Fibroblast of skin of back (primary cell): ENCODE results near the gene PSMD1. TPM values are rescaled to one million over a fixed set of nuclear protein-coding genes. Genes with fewer than 3 reads are reported as not detected.
A peak's percentile ranks its signal among the peaks of the same experiment; 100 is the strongest.
"Not testable (repeated sequence)": the region's sequence is repeated elsewhere in the genome, so short reads cannot be mapped to it uniquely, and the experiment has no call there.

Experiments used
- DNase-seq: peaks from one replicate; pipeline ENCODE4 v3.0.0-alpha.2; 2013
- polyA plus RNA-seq, 2 experiments: library from polyadenylated mRNA; unstranded; fragments of 120-200 nt; gene quantifications; one replicate each; pipeline ENCODE4 v1.2.1, GENCODE V29; 2013; ENCODE audit not compliant: insufficient read length in 2 of 2

Gene PSMD1
- 121 TPM for polyA plus RNA-seq (2013, experiment 1 of 2; ENCODE audit: insufficient read length)
- 71.7 TPM for polyA plus RNA-seq (2013, experiment 2 of 2; ENCODE audit: insufficient read length)

GRCh38 chr2:231056453-231057416, at the start of gene PSMD1:
TSS of gene PSMD1 (plus strand) at chr2:231056867. CDS start at chr2:231057026, 159 bp downstream.
- peak; percentile 90 for DNase-seq

DNA sequence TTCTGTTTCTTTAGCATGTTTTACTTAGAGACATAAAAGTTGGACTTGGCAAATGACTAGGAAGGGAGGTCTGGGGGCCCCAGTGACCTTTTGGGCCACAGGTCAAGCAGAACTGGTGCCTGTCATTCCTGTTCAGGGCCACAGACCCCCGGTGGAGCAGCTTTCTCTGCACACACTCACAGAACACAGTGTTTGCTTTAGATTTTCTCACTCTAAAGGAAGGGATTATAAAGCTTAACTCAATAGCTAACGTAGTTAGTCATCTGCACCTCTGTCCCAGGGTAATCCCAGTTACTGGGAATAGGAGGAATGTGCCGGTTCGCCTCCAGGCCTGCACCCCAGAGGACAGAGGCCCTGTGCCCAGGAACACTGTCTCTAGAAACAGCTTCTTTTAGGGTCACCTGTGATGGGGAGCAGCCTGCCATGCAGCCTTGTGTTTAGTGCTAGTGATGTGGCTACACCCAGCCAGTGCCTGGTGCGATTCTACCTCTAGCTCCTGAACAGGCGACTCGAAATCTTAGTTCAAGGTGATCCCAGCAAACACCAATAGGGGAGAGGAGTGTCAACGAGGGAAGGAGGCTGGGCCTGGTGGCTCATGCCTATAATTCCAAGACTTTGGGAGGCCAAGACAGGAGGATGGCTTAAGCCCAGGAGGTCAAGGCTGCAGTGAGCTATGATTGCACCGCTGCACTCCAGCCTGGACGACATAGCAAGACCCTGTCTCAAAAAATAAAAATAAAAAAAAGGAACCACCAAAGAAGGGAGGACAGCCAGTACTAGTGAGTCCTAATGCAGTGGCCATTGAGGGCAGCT, 49.2 kb upstream of the PSMD1 start:
- DNase-seq = no peak

DNA sequence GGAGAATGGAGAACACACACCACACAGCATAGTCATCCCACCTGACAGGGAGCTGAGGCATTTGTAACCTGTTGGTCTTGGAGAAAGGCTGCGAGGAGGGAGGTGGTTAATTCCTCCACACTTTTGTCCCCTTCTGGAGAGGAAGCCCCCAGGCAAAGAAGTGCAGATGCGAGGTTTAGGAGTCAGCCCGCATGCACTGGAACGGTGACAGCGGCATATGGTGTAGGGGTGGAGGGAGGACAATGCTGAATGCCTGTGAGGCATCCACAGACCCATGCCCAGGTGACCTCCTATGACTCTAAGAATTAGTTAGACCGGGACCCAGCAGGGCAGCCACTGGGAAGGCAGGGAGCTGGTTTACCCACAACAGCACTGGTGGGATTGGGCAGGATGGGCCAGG, 48.5 kb upstream of the PSMD1 start:
- no peak for DNase-seq

- DNase-seq = no peak
Measured at GRCh38 chr2:231009236-231009919, 47.3 kb upstream of the PSMD1 start.

- no peak for DNase-seq
Measured at GRCh38 chr2:231010201-231010730, 46.4 kb upstream of the PSMD1 start.

- no peak for DNase-seq
Measured at GRCh38 chr2:231011526-231011925, 45.1 kb upstream of the PSMD1 start.

GRCh38 chr2:231012463-231012862, 44.2 kb upstream of the PSMD1 start:
- DNase-seq = no peak

GRCh38 chr2:231013820-231014219, 42.8 kb upstream of the PSMD1 start:
- no peak for DNase-seq

- no peak for DNase-seq
Measured at GRCh38 chr2:231015478-231015877, 41.2 kb upstream of the PSMD1 start.

GRCh38 chr2:231015926-231016325, 40.7 kb upstream of the PSMD1 start:
- DNase-seq = no peak

GRCh38 chr2:231016566-231017230, 40.0 kb upstream of the PSMD1 start:
- DNase-seq = no peak

DNA sequence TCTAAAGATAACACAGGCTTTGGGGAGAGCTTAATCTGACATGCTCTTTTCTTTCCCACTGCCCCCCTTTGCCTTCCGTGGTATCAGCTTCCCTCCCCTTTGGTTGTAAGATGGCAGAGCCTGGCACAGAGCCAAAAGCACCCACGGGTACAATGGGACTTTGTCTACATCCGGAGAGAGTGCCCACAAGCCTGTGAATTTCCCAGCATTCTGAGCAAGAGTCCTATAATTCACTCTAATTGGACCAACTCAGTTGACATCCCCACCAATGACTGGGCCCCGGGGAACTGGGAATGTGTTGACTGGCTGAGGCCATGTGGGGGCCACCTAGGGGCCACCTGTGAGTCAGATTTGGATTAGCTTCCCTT, 39.5 kb upstream of the PSMD1 start:
- DNase-seq = no peak

GRCh38 chr2:231018184-231018583, 38.5 kb upstream of the PSMD1 start:
- no peak for DNase-seq

DNA sequence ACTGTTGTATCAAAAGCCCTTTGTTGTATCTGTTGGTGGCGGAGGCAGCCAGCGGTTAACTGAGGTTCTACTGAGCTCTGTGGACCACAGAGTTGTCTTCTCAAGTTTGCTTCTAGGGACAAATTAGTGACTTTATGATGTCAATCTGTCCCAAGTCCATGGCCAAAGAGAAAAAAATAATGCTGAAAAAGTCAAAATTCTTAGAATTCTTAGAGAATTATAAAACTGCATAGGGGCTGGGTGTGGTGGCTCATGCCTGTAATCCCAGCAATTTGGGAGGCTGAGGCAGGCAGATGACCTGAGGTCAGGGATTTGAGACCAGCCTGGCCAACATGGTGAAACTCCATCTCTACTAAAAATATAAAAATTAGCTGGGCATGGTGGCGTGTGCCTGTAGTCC, 31.6 kb upstream of the PSMD1 start:
- not testable (repeated sequence) for DNase-seq

GRCh38 chr2:231028889-231029288, 27.8 kb upstream of the PSMD1 start:
- no peak for DNase-seq

DNA sequence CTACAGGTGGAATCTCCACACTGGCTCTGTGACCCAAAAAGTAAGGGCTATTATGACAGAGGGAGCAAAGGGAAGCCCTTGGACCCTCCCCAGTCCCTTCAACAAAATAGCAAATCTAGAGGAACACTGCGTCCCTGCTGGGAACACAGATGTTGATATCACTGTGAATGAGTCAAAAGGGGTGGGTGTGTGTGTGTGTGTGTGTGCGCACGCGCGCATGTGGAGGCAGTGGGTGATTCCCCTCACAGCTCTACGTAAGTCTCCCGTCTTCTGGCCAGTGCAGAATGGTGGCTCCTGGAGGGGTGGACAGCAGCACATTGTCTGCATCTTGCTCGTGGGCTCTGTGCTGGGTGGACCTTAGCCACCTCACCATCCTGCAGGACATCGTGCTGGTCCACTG, 27.1 kb upstream of the PSMD1 start:
- DNase-seq = no peak

DNA sequence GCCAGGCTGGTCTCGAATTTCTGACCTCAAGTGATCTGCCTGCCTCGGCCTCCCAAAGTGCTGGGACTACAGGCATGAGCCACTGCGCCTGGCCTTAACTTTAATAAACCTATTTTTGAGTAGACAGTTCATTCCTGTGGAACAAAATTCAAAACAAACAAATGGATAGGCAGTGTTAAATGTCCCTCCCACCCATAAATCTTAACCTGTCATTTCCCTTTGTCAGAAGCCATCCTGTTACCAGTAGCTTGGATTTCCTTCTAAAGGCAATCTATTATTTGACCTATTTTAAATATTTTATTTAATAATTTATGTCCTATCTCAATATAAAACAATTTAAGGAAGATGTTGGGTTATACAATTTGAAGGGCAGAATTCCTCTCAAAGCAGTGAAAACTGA, 25.9 kb upstream of the PSMD1 start:
- no peak for DNase-seq

- DNase-seq = no peak
Measured at GRCh38 chr2:231032575-231033140, 24.0 kb upstream of the PSMD1 start.

- DNase-seq = no peak
Measured at GRCh38 chr2:231033147-231034132, 23.2 kb upstream of the PSMD1 start.

DNA sequence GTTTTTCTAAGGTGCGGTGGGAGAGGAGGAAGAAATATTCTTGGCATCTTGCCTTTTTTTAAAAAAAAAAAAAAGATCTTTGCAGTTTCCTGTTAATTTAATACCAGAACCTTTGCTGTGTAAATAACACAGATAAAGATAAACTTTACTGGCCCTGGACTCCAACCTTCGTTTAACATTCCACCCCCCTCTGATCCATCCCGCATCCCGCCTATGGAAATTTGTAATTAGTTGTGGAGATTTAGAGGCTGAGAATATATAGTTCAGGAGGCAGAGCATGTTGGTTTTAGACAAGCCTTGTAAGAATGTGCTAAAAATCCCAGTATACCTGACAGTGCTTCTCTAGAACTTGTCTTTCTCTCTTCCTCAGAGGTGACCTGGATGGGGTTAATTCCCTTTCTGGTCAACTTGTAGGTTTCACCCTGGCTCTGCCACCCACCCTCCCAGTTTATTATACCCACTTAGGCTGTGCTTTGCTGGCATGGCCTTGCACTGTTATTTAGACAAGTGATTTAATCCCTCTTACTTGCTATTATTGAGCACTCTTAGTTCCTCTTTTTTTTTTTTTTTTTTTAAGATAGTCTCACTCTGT, 22.3 kb upstream of the PSMD1 start:
- DNase-seq = no peak
